HG02884 (cell line): ENCODE data around the gene MYF6.

Experiments
- ATAC-seq: cut with Tn5 transposase; IDR thresholded peaks from one replicate; pipeline ENCODE4 v1.9.1; 2021; ENCODE audit warnings: mild to moderate bottlenecking, moderate library complexity; ENCODE audit not compliant: unreplicated experiment

Gene MYF6

DNA sequence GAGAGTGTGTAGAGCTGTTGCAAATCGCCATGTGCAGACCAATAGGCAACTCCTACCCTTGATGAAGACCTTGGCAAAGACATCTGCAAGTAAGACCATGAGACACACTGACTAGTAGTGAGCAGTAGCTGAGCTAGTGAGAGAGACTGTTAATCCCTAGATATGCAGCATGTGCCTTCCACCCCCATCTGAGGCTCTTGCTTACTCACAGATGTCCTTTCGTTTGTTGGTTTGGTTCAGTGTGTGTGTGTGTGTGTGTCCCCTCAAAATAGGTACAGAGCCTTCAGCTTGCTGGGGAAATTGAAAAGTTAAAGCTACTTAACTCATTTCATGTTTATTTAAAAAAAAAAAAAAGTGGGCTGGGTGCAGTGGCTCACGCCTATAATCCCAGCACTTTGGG, 46.8 kb downstream of the MYF6 start:
- no peak for ATAC-seq

DNA sequence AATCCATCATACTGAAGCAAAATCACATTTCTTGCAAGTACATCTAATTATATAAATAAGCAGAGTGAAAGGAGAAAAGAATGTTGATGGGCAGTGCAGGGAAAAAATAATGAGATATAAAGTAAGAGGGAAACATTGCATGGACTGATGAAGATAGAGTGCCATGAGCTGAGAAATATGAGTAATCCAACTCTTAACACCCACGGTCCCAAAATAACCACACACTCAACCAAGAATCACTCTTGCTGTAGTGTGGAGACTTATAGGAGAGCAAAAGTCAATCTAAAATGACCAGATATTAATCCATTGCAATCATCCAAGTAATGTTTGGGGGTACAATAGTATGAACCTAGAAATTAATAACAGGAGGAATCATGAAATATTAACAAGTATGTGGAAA, 49.4 kb downstream of the MYF6 start:
- peak; percentile 94 for ATAC-seq
